Stimulated activated CD4-positive, alpha-beta T cell treated with anti-CD3 and anti-CD28 coated beads, TNF-alpha, amount 100 ng/mL, for 24 hours (primary cell): Measurements from ENCODE around the gene KCNQ2.
"Not testable (repeated sequence)": the region's sequence is repeated elsewhere in the genome, so short reads cannot be mapped to it uniquely, and the experiment has no call there.

ENCODE experiments used
- DNase-seq, 3 experiments: peaks; one replicate each; pipeline ENCODE4 v3.0.0-alpha.2; 2020; ENCODE audit warnings: low read depth in 3 of 3

Gene KCNQ2

DNA sequence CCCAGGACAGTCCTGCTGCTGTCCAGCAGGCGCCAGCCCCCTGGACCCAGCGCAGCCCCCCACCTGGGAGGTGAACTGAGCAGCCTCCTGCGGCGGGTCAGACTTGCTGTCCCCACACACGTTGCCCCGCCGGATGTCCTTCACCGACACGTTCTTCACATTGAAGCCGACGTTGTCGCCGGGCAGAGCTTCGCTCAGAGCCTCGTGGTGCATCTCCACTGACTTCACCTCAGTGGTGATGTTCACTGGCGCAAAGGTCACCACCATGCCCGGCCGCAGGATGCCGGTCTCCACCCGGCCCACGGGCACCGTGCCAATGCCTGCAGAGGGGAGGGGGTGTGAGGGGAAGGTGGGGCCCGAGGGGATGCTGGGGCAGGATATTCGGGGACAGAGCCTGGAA lies 18.0 kb upstream of the KCNQ2 start:
- no peak for DNase-seq

- no peak for DNase-seq
Measured at GRCh38 chr20:63488315-63489251, 16.1 kb upstream of the KCNQ2 start.

GRCh38 chr20:63487781-63488241 lies 15.4 kb upstream of the KCNQ2 start:
- DNase-seq = no peak

DNA sequence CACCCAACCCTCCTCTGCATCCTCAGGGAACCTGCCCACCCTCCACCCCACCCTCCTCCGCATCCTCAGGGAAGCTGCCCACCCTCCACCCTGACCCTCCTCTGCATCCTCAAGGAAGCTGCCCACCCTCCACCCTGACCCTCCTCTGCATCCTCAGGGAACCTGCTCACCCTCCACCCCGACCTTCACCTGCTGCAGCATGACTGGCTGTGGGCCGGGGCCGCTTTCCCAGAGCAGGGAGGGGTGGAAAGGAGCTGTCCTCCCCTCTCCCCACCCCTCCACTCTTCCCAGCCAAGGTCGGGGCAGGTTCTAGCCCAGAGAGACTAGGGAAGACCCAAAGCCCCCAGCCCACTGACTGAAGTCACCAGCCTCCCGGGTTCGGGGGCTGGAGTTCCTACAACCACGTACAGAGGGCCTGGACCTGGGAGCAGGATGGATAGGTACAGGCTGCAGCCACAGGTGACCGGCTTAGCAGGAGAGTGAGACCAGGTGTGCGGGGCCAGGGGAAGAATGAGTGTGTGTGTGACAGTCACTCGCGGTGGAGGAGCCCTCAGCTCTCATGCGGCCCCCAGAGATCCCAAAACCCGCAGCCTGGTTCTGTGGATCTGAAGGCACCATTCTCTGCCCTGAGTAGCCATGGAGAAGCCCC lies 14.8 kb upstream of the KCNQ2 start:
- no peak for DNase-seq

GRCh38 chr20:63486300-63486855 lies 13.9 kb upstream of the KCNQ2 start:
- DNase-seq = no peak

GRCh38 chr20:63484651-63485403 lies 12.4 kb upstream of the KCNQ2 start:
- no peak for DNase-seq

- no peak for DNase-seq
Measured at GRCh38 chr20:63484236-63484635, 11.8 kb upstream of the KCNQ2 start.

DNA sequence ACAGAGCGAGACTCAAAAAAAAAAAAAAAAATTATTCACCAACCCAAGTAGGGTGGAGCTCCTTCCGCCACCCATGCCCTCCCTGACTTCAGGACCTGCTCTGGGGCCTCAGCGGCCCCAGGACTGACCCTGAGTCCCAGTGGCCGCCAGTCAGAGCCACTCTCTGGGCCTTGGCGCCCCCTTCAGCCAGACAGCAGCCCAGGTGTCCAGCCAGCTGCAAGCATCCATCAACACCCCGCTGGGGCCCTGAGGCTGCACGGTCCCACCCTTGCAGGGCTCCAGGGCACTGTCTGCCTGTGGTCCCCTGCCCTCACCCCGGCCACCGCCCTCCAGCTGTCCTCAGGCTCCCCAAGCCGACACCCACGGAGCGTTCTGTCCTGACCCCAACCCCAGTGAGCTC lies 11.4 kb upstream of the KCNQ2 start:
- no peak for DNase-seq

- no peak for DNase-seq
Measured at GRCh38 chr20:63482021-63482587, 9.6 kb upstream of the KCNQ2 start.

- DNase-seq = no peak
Measured at GRCh38 chr20:63481503-63481902, 9.0 kb upstream of the KCNQ2 start.

- DNase-seq = not testable (repeated sequence)
Measured at GRCh38 chr20:63479695-63480419, 7.4 kb upstream of the KCNQ2 start.

DNA sequence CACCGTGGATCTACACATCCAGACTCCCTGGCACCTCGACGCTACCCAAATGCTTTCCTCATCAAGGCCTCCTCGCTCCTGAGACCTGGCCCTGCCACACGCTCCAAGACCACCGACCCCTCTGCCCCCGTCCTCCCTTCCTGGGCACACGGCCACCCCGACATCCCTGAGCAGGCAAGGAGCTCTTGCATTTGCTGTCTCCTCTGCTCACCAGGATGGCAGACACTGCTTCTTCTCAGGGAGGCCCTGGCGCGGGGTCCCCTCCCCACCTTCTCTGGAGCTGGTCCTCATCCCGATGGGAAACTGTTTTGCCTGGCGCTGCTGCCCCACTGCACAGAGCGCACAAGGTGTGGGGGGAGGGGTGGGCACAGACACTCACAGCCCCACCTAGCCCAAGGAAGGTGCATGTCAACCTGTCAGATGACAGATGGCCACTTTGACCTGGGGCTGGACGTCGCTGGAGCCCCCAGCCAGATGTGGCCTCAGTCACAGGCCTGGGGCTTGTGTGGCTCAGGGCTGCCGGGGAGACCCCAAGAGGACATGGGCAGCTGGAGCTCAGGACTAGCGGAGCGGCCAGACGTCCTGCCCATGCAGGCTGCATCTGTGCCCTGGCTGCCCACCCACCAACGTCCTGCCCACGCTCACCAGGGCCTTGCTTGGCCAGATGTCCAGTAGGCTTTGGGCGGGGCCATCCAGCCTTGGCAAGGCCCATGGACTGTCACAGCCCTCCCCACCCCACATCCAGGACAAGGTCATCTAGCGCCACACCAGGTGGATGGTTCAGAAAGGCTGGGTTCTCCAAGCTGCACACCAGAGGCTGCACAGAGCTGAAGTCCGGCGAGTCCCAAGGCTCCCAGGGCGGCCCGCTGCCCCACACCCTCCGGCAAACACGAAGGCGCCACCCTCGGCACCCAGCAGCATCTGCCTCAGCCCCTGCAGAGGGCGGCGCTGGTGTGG lies 6.2 kb upstream of the KCNQ2 start:
- no peak for DNase-seq

DNA sequence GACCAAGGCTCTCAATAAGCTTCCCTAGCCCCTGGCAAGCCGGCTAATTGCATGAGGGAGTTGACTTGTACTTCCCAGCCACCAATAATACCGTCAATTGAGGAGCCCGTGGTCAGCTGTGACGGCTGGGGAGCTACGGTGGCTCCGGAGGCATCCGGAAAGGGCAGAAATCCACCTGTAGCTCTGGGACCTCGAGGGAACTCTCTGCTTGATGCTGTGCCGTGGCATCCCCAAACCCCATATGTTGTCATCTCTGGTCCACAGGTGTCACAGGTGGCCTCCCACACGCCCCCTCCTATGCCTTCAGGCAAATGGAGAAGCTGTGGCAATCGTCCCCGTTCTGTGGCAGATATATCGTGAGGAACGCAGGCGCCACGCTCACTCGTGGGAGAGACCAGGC lies 5.5 kb upstream of the KCNQ2 start:
- no peak for DNase-seq

- no peak for DNase-seq
Measured at GRCh38 chr20:63477061-63477616, 4.7 kb upstream of the KCNQ2 start.

DNA sequence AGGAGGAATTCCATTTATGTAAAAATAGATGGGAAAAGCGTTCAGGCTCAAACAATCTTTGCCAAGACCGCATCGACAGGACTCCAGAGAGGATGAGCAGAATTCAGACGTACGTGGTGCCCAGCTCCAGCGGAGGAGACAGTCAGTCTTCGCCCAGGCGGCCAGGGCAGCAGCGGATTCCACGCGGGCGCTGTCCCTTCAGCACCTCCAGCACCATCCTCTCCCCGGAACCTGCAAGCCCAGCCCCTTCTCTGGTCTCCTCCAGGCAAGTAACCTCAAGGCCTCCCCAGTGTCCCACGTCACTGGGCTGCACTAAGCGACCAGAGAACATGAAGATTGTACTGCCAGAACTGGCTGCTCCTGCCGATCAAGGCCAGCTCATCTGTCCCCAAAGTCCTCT lies 2.8 kb upstream of the KCNQ2 start:
- no peak for DNase-seq

- no peak for DNase-seq
Measured at GRCh38 chr20:63473555-63474449, 1.3 kb upstream of the KCNQ2 start.

DNA sequence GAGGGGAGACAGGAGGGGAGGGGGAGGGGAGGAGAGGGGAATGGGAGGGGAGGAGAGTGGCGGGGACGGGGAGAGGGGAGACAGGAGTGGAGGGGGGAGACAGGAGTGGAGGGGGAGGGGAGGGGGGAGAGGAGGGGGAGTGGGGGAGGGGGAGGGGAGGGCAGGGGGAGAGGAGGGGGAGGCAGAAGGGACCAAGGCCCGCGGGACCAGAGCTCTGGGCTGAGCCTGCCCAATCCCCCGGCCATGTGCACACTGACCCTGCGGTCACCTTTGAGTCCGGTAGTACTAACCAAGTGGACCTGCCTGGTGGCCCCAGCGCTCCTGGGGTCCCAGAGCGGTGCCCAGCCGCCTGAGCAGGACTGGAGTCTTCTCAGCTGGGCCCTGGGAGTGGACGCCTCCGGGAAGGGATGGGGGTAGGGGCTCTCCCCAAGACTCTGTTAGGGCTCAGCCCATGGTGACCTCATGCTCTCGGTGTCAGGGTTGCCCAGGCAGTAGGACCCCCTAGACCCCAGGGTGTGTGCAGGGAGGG lies 471 bp upstream of the KCNQ2 start:
- DNase-seq = no peak

DNA sequence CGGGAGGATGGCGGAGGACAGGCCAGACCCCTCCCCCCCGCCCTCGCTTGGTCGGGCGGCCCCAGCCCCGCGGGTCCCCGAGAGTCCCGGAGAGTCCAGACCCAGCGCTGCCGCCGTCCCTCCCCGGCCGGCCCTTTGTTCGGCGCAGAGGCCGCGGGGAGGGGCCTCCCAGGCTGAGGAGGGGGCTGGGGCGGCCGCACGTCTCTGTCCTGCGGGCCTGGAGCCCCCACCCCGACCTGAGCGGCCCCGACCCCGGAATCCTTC lies 806 bp downstream of the KCNQ2 start:
- no peak for DNase-seq
